ENCODE measurements around the gene C1QTNF8. TPM values are rescaled to one million over a fixed set of nuclear protein-coding genes. Genes with fewer than 3 reads are reported as not detected.

C1QTNF8 gene
- total RNA-seq, 1 donor from 2014 or later = not detected

- peaks cover 4% of the 10 kb centered on the region for H3K27me3 ChIP-seq (ENCODE audit: insufficient read depth, low read length)
- no peaks in the 10 kb centered on the region for H3K79me2 ChIP-seq (ENCODE audit: insufficient read depth, low read length)
- Mint-ChIP-seq H3K27me3 (ENCODE audit: low read depth, unreplicated experiment) (peaks cover 16% of the 10 kb centered on the region), H3K27ac (ENCODE audit: unreplicated experiment) (no peak overlapping the region), H3K9me3 (ENCODE audit: unreplicated experiment) (peaks cover 11% of the 10 kb centered on the region), H3K4me1 (ENCODE audit: low read depth, unreplicated experiment) (no peaks in the 10 kb centered on the region), H3K4me3 (ENCODE audit: unreplicated experiment) (no peak overlapping the region), H3K36me3 (ENCODE audit: low read depth, unreplicated experiment) (peaks cover 2% of the 10 kb centered on the region)
- no peak overlapping the region for H3K4me3 ChIP-seq (ENCODE audit: insufficient read depth, low read depth, low read length)
- H4K20me1 ChIP-seq (ENCODE audit: insufficient read depth, low read length) = no peaks in the 10 kb centered on the region
- FAIRE-seq (no peak), DNase-seq (ENCODE audit: low read depth) (no peak)
- H3K9ac ChIP-seq (ENCODE audit: low read length) = no peak overlapping the region
- H3K36me3 ChIP-seq (ENCODE audit: insufficient read depth, low read length) = no peaks in the 10 kb centered on the region
- peaks cover 7% of the 10 kb centered on the region for H3K4me1 ChIP-seq (ENCODE audit: insufficient read depth, low read length)
- TF ChIP-seq EZH2 (IDR thresholded peaks at IDR 0.05; ENCODE audit: insufficient read depth, low read length) (no peak), CTCF (IDR thresholded peaks at IDR 0.05; ENCODE audit: insufficient read depth, low read depth, low read length) (no peak)
- peaks cover 21% of the 10 kb centered on the region for H3K9me3 ChIP-seq (ENCODE audit: insufficient read depth, low read depth, low read length)
- no peak overlapping the region for H3K27ac ChIP-seq (ENCODE audit: low read depth, low read length)
- H2AFZ ChIP-seq (ENCODE audit: low read depth, low read length) = no peak overlapping the region
- no peak overlapping the region for H3K4me2 ChIP-seq (ENCODE audit: low read length)
Measured at GRCh38 chr16:1081734-1082265, 14.2 kb downstream of the C1QTNF8 start.

- H4K20me1 ChIP-seq (ENCODE audit: insufficient read depth, low read length) = no peaks in the 10 kb centered on the region
- H3K27ac ChIP-seq (ENCODE audit: low read depth, low read length) = no peak overlapping the region
- H3K9me3 ChIP-seq (ENCODE audit: insufficient read depth, low read depth, low read length) = peaks cover 21% of the 10 kb centered on the region
- FAIRE-seq = no peak
- H3K36me3 Mint-ChIP-seq (ENCODE audit: low read depth, unreplicated experiment) = peaks cover 2% of the 10 kb centered on the region
- H2AFZ ChIP-seq (ENCODE audit: low read depth, low read length) = no peak overlapping the region
- no peaks in the 10 kb centered on the region for H3K36me3 ChIP-seq (ENCODE audit: insufficient read depth, low read length)
- no peak overlapping the region for H3K27ac Mint-ChIP-seq (ENCODE audit: unreplicated experiment)
- TF ChIP-seq EZH2 (IDR thresholded peaks at IDR 0.05; ENCODE audit: insufficient read depth, low read length) (no peak), CTCF (IDR thresholded peaks at IDR 0.05; ENCODE audit: insufficient read depth, low read depth, low read length) (no peak)
- H3K27me3 ChIP-seq (ENCODE audit: insufficient read depth, low read length) = peaks cover 6% of the 10 kb centered on the region
- no peaks in the 10 kb centered on the region for H3K79me2 ChIP-seq (ENCODE audit: insufficient read depth, low read length)
- no peak overlapping the region for H3K4me3 Mint-ChIP-seq (ENCODE audit: unreplicated experiment)
- peaks cover 11% of the 10 kb centered on the region for H3K9me3 Mint-ChIP-seq (ENCODE audit: unreplicated experiment)
- H3K4me1 ChIP-seq (ENCODE audit: insufficient read depth, low read length) = peaks cover 7% of the 10 kb centered on the region
- DNase-seq (ENCODE audit: low read depth) = no peak
- no peak overlapping the region for H3K9ac ChIP-seq (ENCODE audit: low read length)
- no peak overlapping the region for H3K4me2 ChIP-seq (ENCODE audit: low read length)
- H3K4me3 ChIP-seq (ENCODE audit: insufficient read depth, low read depth, low read length) = no peak overlapping the region
- peaks cover 23% of the 10 kb centered on the region for H3K27me3 Mint-ChIP-seq (ENCODE audit: low read depth, unreplicated experiment)
- H3K4me1 Mint-ChIP-seq (ENCODE audit: low read depth, unreplicated experiment) = no peaks in the 10 kb centered on the region
Measured at GRCh38 chr16:1080801-1081733, 15.0 kb downstream of the C1QTNF8 start.

Data from astrocyte (in vitro differentiated cells and primary cell).